Right lobe of liver (tissue), 4 donors: Measurements from ENCODE around the gene NEGR1.

Experiments used
- CTCF ChIP-seq, 4 donors: fragments of 200-600 bp in 3 of 4; fragments of 450-650 bp in 1 of 4; IDR thresholded peaks; one replicate each; pipeline versions ENCODE4 v1.5.1 to v1.8.0; 2016 to 2022; ENCODE audit warnings: antibody characterized with exemption in 4 of 4, mild to moderate bottlenecking in 2 of 4
- POLR2A ChIP-seq: fragments of 450-650 bp; IDR thresholded peaks from one replicate; pipeline ENCODE4 v1.6.1; 2017; ENCODE audit warnings: antibody characterized with exemption, mild to moderate bottlenecking
- donor health status: DM: no; HTN: no; CAD: no.
- donor health status: DM: no; HTN: no; CAD: no.
- donor health status: DM: no; HTN: yes; CAD: no.

DNA sequence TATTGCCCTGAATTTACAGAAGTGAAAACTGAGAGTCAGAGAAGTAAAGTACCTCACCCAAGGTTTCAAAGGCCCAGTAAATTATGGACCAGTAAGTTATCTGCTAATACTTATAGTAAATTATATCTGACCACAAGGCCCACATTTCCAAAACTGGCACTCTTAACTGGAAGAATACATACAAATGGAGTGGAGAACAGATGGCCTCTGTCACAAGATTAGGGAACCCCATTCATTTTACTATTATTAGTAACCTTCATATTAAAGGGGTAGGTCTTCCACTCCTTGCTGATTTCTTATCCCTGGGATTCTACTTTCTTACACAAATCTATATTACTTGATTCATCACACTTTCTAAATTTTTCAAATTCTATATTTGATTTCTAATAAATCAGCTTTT lies 588.8 kb downstream of the NEGR1 start:
- no peak for TF ChIP-seq CTCF (IDR thresholded peaks at IDR 0.05)
- TF ChIP-seq POLR2A, result no peak
